ENCODE results near the gene TSHZ3. TPM values are rescaled to one million over a fixed set of nuclear protein-coding genes. Genes with fewer than 3 reads are reported as not detected.

Gene TSHZ3
- total and polyA plus RNA-seq, 11 donors = 0.88 to 11.5 (median 2.4) TPM

DNA sequence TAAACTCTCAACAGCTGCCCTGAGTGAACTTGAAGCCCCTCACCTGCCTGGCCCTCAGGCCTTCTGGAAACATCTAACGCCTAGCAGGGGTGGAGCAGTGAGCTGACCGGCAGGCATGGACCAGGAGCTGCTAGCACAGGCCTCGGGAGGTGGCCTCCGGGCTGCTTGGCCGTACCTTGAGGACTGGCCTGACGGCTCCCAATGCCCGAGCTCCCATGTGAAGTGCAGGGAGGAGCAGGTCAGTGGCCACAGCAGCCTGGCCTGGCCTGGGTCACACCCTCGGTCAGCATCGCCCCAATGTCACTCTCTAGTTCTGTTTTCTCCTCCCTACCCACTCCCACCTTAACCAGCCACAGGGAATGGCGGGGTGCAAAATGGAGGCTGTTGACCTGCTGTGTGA, 19.0 kb downstream of the TSHZ3 start:
- peaks cover 0 to 42% (median 2%) of the 10 kb centered on the region in 12 donors for H3K4me1 ChIP-seq
- intact Hi-C loops (cut with DNase I) = no loop called here
- DNase-seq (no peak), ATAC-seq (peak in 1 of 4 donors; percentile 33)
- peaks cover 0 to 4% (median 0%) of the 10 kb centered on the region in 9 donors for H3K36me3 ChIP-seq
- H3K4me3 ChIP-seq = no peak overlapping the region
- no peaks in the 10 kb centered on the region for H3K9me3 ChIP-seq
- peak overlapping the region in 3 of 12 donors; percentile 41 to 77 (median 71) for H3K27ac ChIP-seq
- 83 to 92% (median 92%) methylated on average over 10 of the region's 10 CpGs for WGBS, 4 donors
- TF ChIP-seq POLR2A (IDR thresholded peaks at IDR 0.05) = no peak
- TF ChIP-seq, protein P1, sequence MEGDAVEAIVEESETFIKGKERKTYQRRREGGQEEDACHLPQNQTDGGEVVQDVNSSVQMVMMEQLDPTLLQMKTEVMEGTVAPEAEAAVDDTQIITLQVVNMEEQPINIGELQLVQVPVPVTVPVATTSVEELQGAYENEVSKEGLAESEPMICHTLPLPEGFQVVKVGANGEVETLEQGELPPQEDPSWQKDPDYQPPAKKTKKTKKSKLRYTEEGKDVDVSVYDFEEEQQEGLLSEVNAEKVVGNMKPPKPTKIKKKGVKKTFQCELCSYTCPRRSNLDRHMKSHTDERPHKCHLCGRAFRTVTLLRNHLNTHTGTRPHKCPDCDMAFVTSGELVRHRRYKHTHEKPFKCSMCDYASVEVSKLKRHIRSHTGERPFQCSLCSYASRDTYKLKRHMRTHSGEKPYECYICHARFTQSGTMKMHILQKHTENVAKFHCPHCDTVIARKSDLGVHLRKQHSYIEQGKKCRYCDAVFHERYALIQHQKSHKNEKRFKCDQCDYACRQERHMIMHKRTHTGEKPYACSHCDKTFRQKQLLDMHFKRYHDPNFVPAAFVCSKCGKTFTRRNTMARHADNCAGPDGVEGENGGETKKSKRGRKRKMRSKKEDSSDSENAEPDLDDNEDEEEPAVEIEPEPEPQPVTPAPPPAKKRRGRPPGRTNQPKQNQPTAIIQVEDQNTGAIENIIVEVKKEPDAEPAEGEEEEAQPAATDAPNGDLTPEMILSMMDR (IDR thresholded peaks at IDR 0.05) = no peak
- H3K27me3 ChIP-seq = no peaks in the 10 kb centered on the region

- H3K4me3 ChIP-seq = no peak overlapping the region
- no peaks in the 10 kb centered on the region for H3K27me3 ChIP-seq
- intact Hi-C loops (cut with DNase I) = no loop called here
- no peak for DNase-seq
- no peak for TF ChIP-seq POLR2A (IDR thresholded peaks at IDR 0.05)
- 74 to 79% (median 76%) methylated on average over 4 of the region's 4 CpGs for WGBS, 4 donors
- H3K4me1 ChIP-seq = peaks cover 0 to 42% (median 2%) of the 10 kb centered on the region in 12 donors
- ATAC-seq = peak in 3 of 4 donors; percentile 21 to 46 (median 39)
- H3K27ac ChIP-seq = peak overlapping the region in 3 of 12 donors; percentile 41 to 77 (median 71)
- H3K9me3 ChIP-seq = no peaks in the 10 kb centered on the region
- H3K36me3 ChIP-seq = peaks cover 0 to 4% (median 0%) of the 10 kb centered on the region in 9 donors
These were observed 19.4 kb downstream of the TSHZ3 start for GRCh38 chr19:31329819-31330218.

GRCh38 chr19:31328238-31328637, 21.0 kb downstream of the TSHZ3 start:
- intact Hi-C loops (cut with DNase I) = no loop called here
- 96 to 99% (median 97%) methylated on average over 1 to 4 of the region's 4 CpGs for WGBS, 4 donors
- peaks cover 0 to 37% (median 2%) of the 10 kb centered on the region in 12 donors for H3K4me1 ChIP-seq
- H3K36me3 ChIP-seq = peaks cover 0 to 4% (median 0%) of the 10 kb centered on the region in 9 donors
- no peak overlapping the region for H3K27ac ChIP-seq
- no peaks in the 10 kb centered on the region for H3K9me3 ChIP-seq
- no peak for TF ChIP-seq POLR2A (IDR thresholded peaks at IDR 0.05)
- TF ChIP-seq, protein P1 (IDR thresholded peaks at IDR 0.05) = no peak
- H3K4me3 ChIP-seq = no peak overlapping the region
- no peaks in the 10 kb centered on the region for H3K27me3 ChIP-seq
- DNase-seq (no peak), ATAC-seq (no peak)

- ATAC-seq = peak in 1 of 4 donors; percentile 22
- intact Hi-C loops (cut with DNase I) = no loop called here
- 80 to 84% (median 83%) methylated on average over 13 to 14 of the region's 14 CpGs for WGBS, 4 donors
- no peak overlapping the region for H3K4me3 ChIP-seq
- no peak overlapping the region for H3K27ac ChIP-seq
- no peak for TF ChIP-seq POLR2A (IDR thresholded peaks at IDR 0.05)
- TF ChIP-seq, protein P1 (IDR thresholded peaks at IDR 0.05) = no peak
- peaks cover 0 to 30% (median 2%) of the 10 kb centered on the region in 12 donors for H3K4me1 ChIP-seq
- no peaks in the 10 kb centered on the region for H3K9me3 ChIP-seq
- H3K27me3 ChIP-seq = no peaks in the 10 kb centered on the region
- no peak for DNase-seq
- peaks cover 0 to 4% (median 0%) of the 10 kb centered on the region in 9 donors for H3K36me3 ChIP-seq
These were observed 22.8 kb downstream of the TSHZ3 start for GRCh38 chr19:31326329-31327028.

All from heart left ventricle (tissue), 16 donors.